Neural cell (in vitro differentiated cells): ENCODE results near the gene LRRC1. TPM values are rescaled to one million over a fixed set of nuclear protein-coding genes. Genes with fewer than 3 reads are reported as not detected.

Source experiments
- H2AFZ ChIP-seq: fragments of 200-600, 300-800 bp; sonication (generic), shearing (Covaris generic); 2 replicates; pipeline ENCODE4 v1.6.0; 2014; ENCODE audit warnings: low read depth, mild to moderate bottlenecking, antibody characterized with exemption, low read length, moderate library complexity
- H3F3A ChIP-seq: fragments of 200-600 bp; shearing (Covaris generic); 2 replicates; pipeline ENCODE4 v1.6.1; 2016; ENCODE audit warnings: mild to moderate bottlenecking, moderate library complexity, mixed read lengths, antibody characterized with exemption, low read length; ENCODE audit not compliant: insufficient read depth, poor library complexity, severe bottlenecking
- H3K27ac ChIP-seq: fragments of 200-600, 300-800 bp; sonication (generic), shearing (Covaris generic); 2 replicates; pipeline ENCODE4 v1.5.1; 2014; ENCODE audit warnings: mild to moderate bottlenecking, low read length, moderate library complexity
- H3K27me3 ChIP-seq: fragments of 300-800, 200-600 bp; sonication (generic), shearing (Covaris generic); 2 replicates; pipeline ENCODE4 v1.6.0; 2014; ENCODE audit warnings: mild to moderate bottlenecking, low read depth, low read length, moderate library complexity; ENCODE audit not compliant: insufficient read depth
- H3K36me3 ChIP-seq: fragments of 300-800, 200-600 bp; sonication (generic), shearing (Covaris generic); 2 replicates; pipeline ENCODE4 v1.5.1; 2014; ENCODE audit warnings: mild to moderate bottlenecking, antibody characterized with exemption, low read length, moderate library complexity; ENCODE audit not compliant: insufficient read depth
- H3K4me2 ChIP-seq: fragments of 300-800, 200-600 bp; sonication (generic), shearing (Covaris generic); 2 replicates; pipeline ENCODE4 v1.6.0; 2014; ENCODE audit warnings: mild to moderate bottlenecking, low read length
- H3K4me3 ChIP-seq: fragments of 300-800, 200-600 bp; sonication (generic), shearing (Covaris generic); 2 replicates; pipeline ENCODE4 v1.5.1; 2014; ENCODE audit warnings: mild to moderate bottlenecking, low read length, moderate library complexity
- H3K79me2 ChIP-seq: fragments of 200-600 bp; shearing (Covaris generic); replicated peaks from 2 replicates; pipeline ENCODE4 v1.6.0; 2014; ENCODE audit warnings: mild to moderate bottlenecking, low read length, moderate library complexity; ENCODE audit not compliant: insufficient read depth
- H3K9ac ChIP-seq: fragments of 300-800, 200-600 bp; sonication (generic), shearing (Covaris generic); 2 replicates; pipeline ENCODE4 v1.6.1; 2016; ENCODE audit warnings: mild to moderate bottlenecking, low read length, mixed read lengths
- H3K9me2 ChIP-seq: fragments of 200-600 bp; shearing (Covaris generic); 2 replicates; pipeline ENCODE4 v1.6.1; 2016; ENCODE audit warnings: mild to moderate bottlenecking, low read length, mixed read lengths; ENCODE audit not compliant: insufficient read depth
- H3K9me3 ChIP-seq: fragments of 200-600, 300-800 bp; sonication (generic), shearing (Covaris generic); 2 replicates; pipeline ENCODE4 v1.6.1; 2016; ENCODE audit warnings: mild to moderate bottlenecking, mixed run types, low read length, moderate library complexity, mixed read lengths
- H4K20me1 ChIP-seq: fragments of 200-600 bp; shearing (Covaris generic); 2 replicates; pipeline ENCODE4 v1.6.1; 2016; ENCODE audit warnings: mild to moderate bottlenecking, mixed run types; ENCODE audit not compliant: insufficient read depth
- CTCF ChIP-seq: fragments of 450-650 bp; IDR thresholded peaks from 2 replicates; pipeline ENCODE4 v1.5.1; 2014; ENCODE audit warnings: antibody characterized with exemption, mild to moderate bottlenecking, moderate library complexity; ENCODE audit not compliant: poor library complexity, severe bottlenecking
- EP300 ChIP-seq: fragments of 450-650 bp; conservative IDR thresholded peaks from 2 replicates; pipeline ENCODE4 v1.6.1; 2014; ENCODE audit warnings: antibody characterized with exemption, mild to moderate bottlenecking, moderate library complexity; ENCODE audit not compliant: poor library complexity, severe bottlenecking
- EZH2 ChIP-seq: fragments of 200-600, 300-800 bp; shearing (Covaris generic), sonication (generic); IDR thresholded peaks from 2 replicates; pipeline ENCODE4 v1.6.1; 2014; ENCODE audit warnings: antibody characterized with exemption, low read length, borderline replicate concordance, mild to moderate bottlenecking; ENCODE audit not compliant: insufficient read depth, poor library complexity, severe bottlenecking
- MXI1 ChIP-seq: fragments of 450-650 bp; conservative IDR thresholded peaks from 2 replicates; pipeline ENCODE4 v1.6.1; 2014; ENCODE audit warnings: antibody characterized with exemption, mild to moderate bottlenecking; ENCODE audit not compliant: poor library complexity, severe bottlenecking
- POLR2AphosphoS5 ChIP-seq: IDR thresholded peaks from 2 replicates; pipeline ENCODE4 v1.6.1; 2012
- RAD21 ChIP-seq: fragments of 450-650 bp; conservative IDR thresholded peaks from 2 replicates; pipeline ENCODE4 v1.6.1; 2014; ENCODE audit warnings: antibody characterized with exemption, mild to moderate bottlenecking, moderate library complexity
- SMC3 ChIP-seq: fragments of 450-650 bp; conservative IDR thresholded peaks from 2 replicates; pipeline ENCODE4 v1.6.1; 2014; ENCODE audit warnings: antibody characterized with exemption, mild to moderate bottlenecking, moderate library complexity; ENCODE audit not compliant: poor library complexity
- TAF1 ChIP-seq: IDR thresholded peaks from 2 replicates; pipeline ENCODE4 v1.6.1; 2012; ENCODE audit warnings: low read depth
- polyA plus RNA-seq: library from polyadenylated mRNA; depleted of rRNA; stranded (reverse); fragments of >200 nt; gene quantifications from 2 replicates; pipeline ENCODE4 v1.2.3, GENCODE V29; 2014
- TF ChIP-seq, protein P1 (sequence below): IDR thresholded peaks from 2 replicates; pipeline ENCODE4 v1.6.1; 2012; ENCODE audit warnings: borderline replicate concordance

LRRC1 gene
- polyA plus RNA-seq, 1 donor from 2014 or later: 21.2 TPM

DNA sequence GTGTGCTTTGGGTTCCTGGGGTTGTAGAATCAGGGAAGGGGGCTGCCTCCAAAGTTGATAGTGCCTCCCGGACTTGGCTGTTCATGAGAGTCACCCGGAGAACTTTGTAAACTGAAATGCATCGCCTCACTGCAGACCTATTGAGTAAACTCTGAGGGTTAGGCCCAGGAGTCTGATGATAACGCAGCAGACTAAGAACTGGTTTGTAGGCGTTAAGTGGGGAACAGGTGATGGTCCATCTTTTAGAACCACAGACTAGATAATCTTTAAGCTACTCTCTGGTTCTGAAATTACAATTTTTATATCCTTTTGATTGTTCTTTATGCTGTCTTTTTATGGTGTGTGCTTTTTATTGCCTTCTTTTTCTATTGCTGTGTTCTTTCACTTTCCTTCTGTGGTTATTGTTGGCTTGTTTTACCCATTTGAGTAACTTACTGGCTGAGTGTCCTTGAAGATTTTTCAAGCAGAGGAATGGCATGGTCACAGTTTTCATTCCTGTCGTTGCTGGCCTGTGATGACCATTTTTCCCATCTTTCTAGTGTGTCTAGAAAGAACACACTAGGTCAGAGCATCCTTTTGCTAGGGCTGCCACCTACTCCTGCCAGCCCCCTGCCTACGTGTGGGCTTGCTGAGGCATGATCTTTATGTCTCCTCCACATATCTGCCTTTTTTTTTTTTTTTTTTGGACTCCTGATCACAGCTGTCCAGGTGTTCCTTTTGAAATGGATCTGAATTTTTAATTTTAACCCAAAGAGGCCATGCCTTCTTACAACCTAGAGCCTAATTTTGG, 30.9 kb downstream of the LRRC1 start:
- no peak for TF ChIP-seq CTCF
- TF ChIP-seq SMC3: no peak
- no peak for TF ChIP-seq TAF1
- TF ChIP-seq RAD21: no peak
- no peak for TF ChIP-seq EP300
- no peak for TF ChIP-seq EZH2
- TF ChIP-seq POLR2AphosphoS5: no peak
- TF ChIP-seq, protein P1, sequence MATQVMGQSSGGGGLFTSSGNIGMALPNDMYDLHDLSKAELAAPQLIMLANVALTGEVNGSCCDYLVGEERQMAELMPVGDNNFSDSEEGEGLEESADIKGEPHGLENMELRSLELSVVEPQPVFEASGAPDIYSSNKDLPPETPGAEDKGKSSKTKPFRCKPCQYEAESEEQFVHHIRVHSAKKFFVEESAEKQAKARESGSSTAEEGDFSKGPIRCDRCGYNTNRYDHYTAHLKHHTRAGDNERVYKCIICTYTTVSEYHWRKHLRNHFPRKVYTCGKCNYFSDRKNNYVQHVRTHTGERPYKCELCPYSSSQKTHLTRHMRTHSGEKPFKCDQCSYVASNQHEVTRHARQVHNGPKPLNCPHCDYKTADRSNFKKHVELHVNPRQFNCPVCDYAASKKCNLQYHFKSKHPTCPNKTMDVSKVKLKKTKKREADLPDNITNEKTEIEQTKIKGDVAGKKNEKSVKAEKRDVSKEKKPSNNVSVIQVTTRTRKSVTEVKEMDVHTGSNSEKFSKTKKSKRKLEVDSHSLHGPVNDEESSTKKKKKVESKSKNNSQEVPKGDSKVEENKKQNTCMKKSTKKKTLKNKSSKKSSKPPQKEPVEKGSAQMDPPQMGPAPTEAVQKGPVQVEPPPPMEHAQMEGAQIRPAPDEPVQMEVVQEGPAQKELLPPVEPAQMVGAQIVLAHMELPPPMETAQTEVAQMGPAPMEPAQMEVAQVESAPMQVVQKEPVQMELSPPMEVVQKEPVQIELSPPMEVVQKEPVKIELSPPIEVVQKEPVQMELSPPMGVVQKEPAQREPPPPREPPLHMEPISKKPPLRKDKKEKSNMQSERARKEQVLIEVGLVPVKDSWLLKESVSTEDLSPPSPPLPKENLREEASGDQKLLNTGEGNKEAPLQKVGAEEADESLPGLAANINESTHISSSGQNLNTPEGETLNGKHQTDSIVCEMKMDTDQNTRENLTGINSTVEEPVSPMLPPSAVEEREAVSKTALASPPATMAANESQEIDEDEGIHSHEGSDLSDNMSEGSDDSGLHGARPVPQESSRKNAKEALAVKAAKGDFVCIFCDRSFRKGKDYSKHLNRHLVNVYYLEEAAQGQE: no peak
- TF ChIP-seq MXI1: no peak
- H3K9me2 ChIP-seq: no peaks in the 10 kb centered on the region
- no peak overlapping the region for H3K27ac ChIP-seq
- no peaks in the 10 kb centered on the region for H4K20me1 ChIP-seq
- H3K4me3 ChIP-seq: no peak overlapping the region
- H3K79me2 ChIP-seq: peaks cover 55% of the 10 kb centered on the region
- H3K36me3 ChIP-seq: no peaks in the 10 kb centered on the region
- no peak overlapping the region for H3K4me2 ChIP-seq
- no peak overlapping the region for H3K9ac ChIP-seq
- H2AFZ ChIP-seq: no peak overlapping the region
- no peaks in the 10 kb centered on the region for H3K9me3 ChIP-seq
- H3F3A ChIP-seq: no peaks in the 10 kb centered on the region
- no peaks in the 10 kb centered on the region for H3K27me3 ChIP-seq

DNA sequence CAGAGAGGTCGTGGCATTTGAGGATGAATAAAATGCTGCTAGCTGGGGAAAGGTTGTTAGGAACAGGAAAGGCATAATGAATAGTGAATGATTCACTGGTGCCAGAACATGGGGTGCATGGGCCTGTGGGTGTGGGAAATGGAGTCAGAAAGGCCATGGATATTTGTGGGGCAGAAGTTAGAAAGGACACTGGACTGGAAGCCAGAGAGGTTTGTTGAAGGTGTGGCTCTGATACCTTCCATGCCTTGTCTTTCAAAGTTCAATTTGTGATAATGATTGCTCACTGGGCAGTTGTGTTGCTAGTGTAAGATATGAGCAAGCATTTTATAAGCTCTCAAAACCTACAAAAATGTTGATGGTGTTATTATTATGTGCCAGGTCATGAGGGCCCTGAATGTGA, 32.7 kb downstream of the LRRC1 start:
- H3K9me3 ChIP-seq: no peaks in the 10 kb centered on the region
- H4K20me1 ChIP-seq: no peaks in the 10 kb centered on the region
- no peak overlapping the region for H2AFZ ChIP-seq
- H3K4me3 ChIP-seq: no peak overlapping the region
- TF ChIP-seq SMC3: no peak
- TF ChIP-seq CTCF: no peak
- no peak for TF ChIP-seq MXI1
- H3K36me3 ChIP-seq: no peaks in the 10 kb centered on the region
- H3F3A ChIP-seq: no peaks in the 10 kb centered on the region
- no peak overlapping the region for H3K9ac ChIP-seq
- no peaks in the 10 kb centered on the region for H3K27me3 ChIP-seq
- no peaks in the 10 kb centered on the region for H3K9me2 ChIP-seq
- H3K27ac ChIP-seq: no peak overlapping the region
- no peak overlapping the region for H3K4me2 ChIP-seq
- H3K79me2 ChIP-seq: peaks cover 55% of the 10 kb centered on the region
